HCT116 (cell line): ENCODE results near the gene IFIT3. TPM values are rescaled to one million over a fixed set of nuclear protein-coding genes. Genes with fewer than 3 reads are reported as not detected.

Source experiments
- ATAC-seq: fragments of 200-7000 bp; cut with Tn5 transposase; 2 replicates; pipeline ENCODE4 v1.9.1; 2020; ENCODE audit warnings: mild to moderate bottlenecking, moderate library complexity
- BruUV-seq: library from RNA; stranded (reverse); fragments of 400-500 nt; replicated peaks from 2 replicates; lab custom pipeline; 2021; lab: Mats Ljungman, UMichigan
- CTCF ChIA-PET: fragments of 300-600 bp; sonication (Branson Sonifier 250); formaldehyde crosslinking; loops from one replicate; lab custom pipeline; 2021; ENCODE audit warnings: antibody characterized with exemption; lab: Charles Lee
- POLR2A ChIA-PET: fragments of 300-600, 350-600 bp; sonication (Branson Sonifier 250); formaldehyde crosslinking; loops from one replicate; lab custom pipeline; 2021; ENCODE audit warnings: antibody characterized with exemption; lab: Charles Lee
- RAD21 ChIA-PET, 2 experiments: fragments of 300-600 bp; sonication (Branson Sonifier 250); formaldehyde crosslinking; loops; one replicate each; lab custom pipeline; 2023; ENCODE audit warnings: low total read pairs in 2 of 2; ENCODE audit not compliant: uncharacterized antibody in 2 of 2, unreplicated experiment in 2 of 2, low non-redundant PET in 1 of 2; lab: Charles Lee
- DNase-seq: peaks from one replicate; pipeline ENCODE4 v3.0.0-alpha.2; 2010; ENCODE audit warnings: low read depth, low spot score
- H2AFZ ChIP-seq: fragments of 200-600 bp; shearing (Covaris generic), sonication (generic); 2 replicates; pipeline ENCODE4 v1.6.1; 2017; ENCODE audit warnings: low read depth, mixed run types, mixed read lengths, antibody characterized with exemption, low read length; ENCODE audit not compliant: poor library complexity, severe bottlenecking
- H3K27ac ChIP-seq: 2 replicates; pipeline ENCODE4 v1.5.1; 2012; ENCODE audit warnings: low read depth, low read length
- H3K27me3 ChIP-seq: fragments of 200-600 bp; sonication (generic); 2 replicates; pipeline ENCODE4 v1.6.1; 2016; ENCODE audit warnings: mixed run types, low read length, mixed read lengths; ENCODE audit not compliant: insufficient read depth
- H3K36me3 ChIP-seq, 2 experiments: fragments of 200-500 bp in 1 of 2; fragments of 200-600 bp in 1 of 2; sonication (Bioruptor generic) in 1 of 2; sonication (generic) in 1 of 2; 2 replicates each; pipeline versions ENCODE4 v1.5.1 to v1.6.1; 2014 to 2016; ENCODE audit warnings: low read length in 2 of 2, inconsistent platforms in 1 of 2, mixed read lengths in 1 of 2, mixed run types in 1 of 2; ENCODE audit not compliant: insufficient read depth in 2 of 2, control insufficient read depth in 1 of 2
- H3K4me1 ChIP-seq, 2 experiments: fragments of 200-600 bp in 1 of 2; sonication (generic) in 1 of 2; 2 replicates each; pipeline versions ENCODE4 v1.5.1 to v1.6.1; 2012 to 2017; ENCODE audit warnings: low read length in 2 of 2, inconsistent platforms in 1 of 2, mild to moderate bottlenecking in 1 of 2, mixed read lengths in 1 of 2, mixed run types in 1 of 2, moderate library complexity in 1 of 2; ENCODE audit not compliant: insufficient read depth in 2 of 2, control insufficient read depth in 1 of 2
- H3K4me2 ChIP-seq: fragments of 200-600 bp; sonication (generic); 2 replicates; pipeline ENCODE4 v1.6.1; 2017; ENCODE audit warnings: mixed run types, low read length, mixed read lengths
- H3K4me3 ChIP-seq, 2 experiments: fragments of 200-600 bp in 1 of 2; sonication (generic) in 1 of 2; replicated peaks in 1 of 2; 2 replicates each; pipeline ENCODE4 v1.5.1; 2011 to 2016; ENCODE audit warnings: low read length in 2 of 2, control low read depth in 1 of 2, low read depth in 1 of 2, mild to moderate bottlenecking in 1 of 2, mixed read lengths in 1 of 2, mixed run types in 1 of 2
- H3K79me2 ChIP-seq: fragments of 200-600 bp; sonication (generic); 2 replicates; pipeline ENCODE4 v1.6.1; 2017; ENCODE audit warnings: mild to moderate bottlenecking, mixed run types, low read length, moderate library complexity, mixed read lengths; ENCODE audit not compliant: insufficient read depth
- H3K9ac ChIP-seq: fragments of 200-600 bp; sonication (generic); 2 replicates; pipeline ENCODE4 v1.6.1; 2016; ENCODE audit warnings: low read length, mixed read lengths
- H3K9me2 ChIP-seq: fragments of 200-600 bp; sonication (generic), shearing (Covaris generic); 2 replicates; pipeline ENCODE4 v1.6.1; 2017; ENCODE audit warnings: mixed run types, mild to moderate bottlenecking, moderate library complexity; ENCODE audit not compliant: insufficient read depth
- H3K9me3 ChIP-seq, 2 experiments: fragments of 200-500 bp in 1 of 2; fragments of 200-600 bp in 1 of 2; sonication (Bioruptor generic) in 1 of 2; sonication (generic) in 1 of 2; 2 replicates each; pipeline ENCODE4 v1.6.1; 2014 to 2017; ENCODE audit warnings: low read length in 2 of 2, mixed read lengths in 2 of 2, inconsistent platforms in 1 of 2, low read depth in 1 of 2, mild to moderate bottlenecking in 1 of 2, mixed run types in 1 of 2, moderate library complexity in 1 of 2; ENCODE audit not compliant: control insufficient read depth in 1 of 2, insufficient read depth in 1 of 2
- H4K20me1 ChIP-seq: fragments of 200-600 bp; sonication (generic), shearing (Covaris generic); 2 replicates; pipeline ENCODE4 v1.6.1; 2017; ENCODE audit warnings: mixed run types, mild to moderate bottlenecking, moderate library complexity; ENCODE audit not compliant: insufficient read depth
- CBX3 ChIP-seq: IDR thresholded peaks from 2 replicates; pipeline ENCODE4 v1.6.1; 2012; ENCODE audit warnings: low read depth
- CEBPB ChIP-seq: IDR thresholded peaks from 2 replicates; pipeline ENCODE4 v1.6.1; 2012; ENCODE audit warnings: low read depth
- ELF1 ChIP-seq: IDR thresholded peaks from 2 replicates; pipeline ENCODE4 v1.6.1; 2012; ENCODE audit warnings: low read depth, borderline replicate concordance
- EZH2phosphoT487 ChIP-seq: fragments of 200-600 bp; IDR thresholded peaks from 2 replicates; pipeline ENCODE4 v1.6.1; 2018; ENCODE audit warnings: antibody characterized with exemption, borderline replicate concordance
- FOSL1 ChIP-seq: IDR thresholded peaks from 2 replicates; pipeline ENCODE4 v1.6.1; 2012; ENCODE audit warnings: low read depth
- JUND ChIP-seq: IDR thresholded peaks from 2 replicates; pipeline ENCODE4 v1.6.1; 2012
- POLR2A ChIP-seq: IDR thresholded peaks from 2 replicates; pipeline ENCODE4 v1.7.0; 2011; ENCODE audit warnings: borderline replicate concordance; ENCODE audit not compliant: insufficient read depth, insufficient read length; ENCODE audit errors: extremely low read depth
- POLR2AphosphoS5 ChIP-seq: IDR thresholded peaks from 2 replicates; pipeline ENCODE4 v1.6.1; 2011; ENCODE audit warnings: mild to moderate bottlenecking, low read depth, low read length, moderate library complexity
- RAD21 ChIP-seq: IDR thresholded peaks from 2 replicates; pipeline ENCODE4 v1.6.1; 2012; ENCODE audit warnings: low read depth, mild to moderate bottlenecking
- SP1 ChIP-seq: IDR thresholded peaks from 2 replicates; pipeline ENCODE4 v1.6.1; 2012; ENCODE audit warnings: low read depth
- SRF ChIP-seq: IDR thresholded peaks from 2 replicates; pipeline ENCODE4 v1.6.1; 2012; ENCODE audit warnings: low read depth
- TCF7L2 ChIP-seq: IDR thresholded peaks from 2 replicates; pipeline ENCODE4 v1.7.0; 2011; ENCODE audit warnings: borderline replicate concordance, inconsistent platforms; ENCODE audit not compliant: insufficient read depth, insufficient read length; ENCODE audit errors: extremely low read depth
- YY1 ChIP-seq: IDR thresholded peaks from 2 replicates; pipeline ENCODE4 v1.6.1; 2011; ENCODE audit warnings: low read length, low read depth, moderate library complexity, mild to moderate bottlenecking; ENCODE audit not compliant: insufficient replicate concordance; ENCODE audit errors: extremely low read depth
- ZFX ChIP-seq: fragments of 450-650 bp; IDR thresholded peaks from 2 replicates; pipeline ENCODE4 v1.6.1; 2017
- intact Hi-C: fragments of 100-400 bp; cut with micrococcal nuclease; formaldehyde crosslinking; loops from 2 replicates; pipeline ENCODE4 v1.10.0; 2022
- total RNA-seq: library from RNA; stranded (reverse); gene quantifications from one replicate; pipeline ENCODE4 v1.2.1, GENCODE V29; 2021; ENCODE audit not compliant: unreplicated experiment
- TF ChIP-seq, protein P1 (sequence below): IDR thresholded peaks from 2 replicates; pipeline ENCODE4 v1.6.1; 2011; ENCODE audit warnings: mild to moderate bottlenecking, low read length, moderate library complexity; ENCODE audit not compliant: insufficient replicate concordance; ENCODE audit errors: extremely low read depth
- TF ChIP-seq, protein P2 (sequence below): IDR thresholded peaks from 2 replicates; pipeline ENCODE4 v1.6.1; 2012; ENCODE audit warnings: low read depth
- TF ChIP-seq, protein P3 (sequence below), 3 experiments: fragments of 200-600 bp in 1 of 3; sonication (generic) in 1 of 3; IDR thresholded peaks in 2 of 3; conservative IDR thresholded peaks in 1 of 3; 2 replicates each; pipeline ENCODE4 v1.5.1; 2012 to 2017; ENCODE audit warnings: low read depth in 2 of 3, low read length in 2 of 3, antibody characterized with exemption in 1 of 3, borderline replicate concordance in 1 of 3, control low read depth in 1 of 3, mild to moderate bottlenecking in 1 of 3, mixed read lengths in 1 of 3, mixed run types in 1 of 3, moderate library complexity in 1 of 3; ENCODE audit not compliant: insufficient read depth in 1 of 3
- TF ChIP-seq, protein P4 (sequence below): IDR thresholded peaks from 2 replicates; pipeline ENCODE4 v1.6.1; 2012

IFIT3 gene
- total RNA-seq, 1 experiment from 2014 or later: 1.1 TPM

DNA sequence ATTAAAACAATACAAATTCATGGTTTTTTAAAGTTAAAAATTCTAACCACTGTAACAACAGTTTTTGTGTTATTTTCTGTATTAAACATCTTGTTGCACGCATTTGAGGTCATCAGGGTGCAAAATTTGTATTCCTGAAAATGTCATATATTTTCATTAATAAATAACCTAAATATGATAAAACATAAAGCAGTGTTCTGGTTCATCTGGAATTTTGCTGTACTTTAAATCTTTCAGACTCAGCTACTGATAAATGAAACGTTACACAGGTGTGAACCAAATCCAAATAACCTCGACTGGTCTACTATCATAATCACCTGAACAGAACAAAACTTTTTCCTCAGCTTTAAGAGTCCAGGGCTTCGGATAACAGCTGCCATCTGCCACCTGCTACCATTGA lies 19.1 kb upstream of the IFIT3 start (continued):
- TF ChIP-seq, protein P1, sequence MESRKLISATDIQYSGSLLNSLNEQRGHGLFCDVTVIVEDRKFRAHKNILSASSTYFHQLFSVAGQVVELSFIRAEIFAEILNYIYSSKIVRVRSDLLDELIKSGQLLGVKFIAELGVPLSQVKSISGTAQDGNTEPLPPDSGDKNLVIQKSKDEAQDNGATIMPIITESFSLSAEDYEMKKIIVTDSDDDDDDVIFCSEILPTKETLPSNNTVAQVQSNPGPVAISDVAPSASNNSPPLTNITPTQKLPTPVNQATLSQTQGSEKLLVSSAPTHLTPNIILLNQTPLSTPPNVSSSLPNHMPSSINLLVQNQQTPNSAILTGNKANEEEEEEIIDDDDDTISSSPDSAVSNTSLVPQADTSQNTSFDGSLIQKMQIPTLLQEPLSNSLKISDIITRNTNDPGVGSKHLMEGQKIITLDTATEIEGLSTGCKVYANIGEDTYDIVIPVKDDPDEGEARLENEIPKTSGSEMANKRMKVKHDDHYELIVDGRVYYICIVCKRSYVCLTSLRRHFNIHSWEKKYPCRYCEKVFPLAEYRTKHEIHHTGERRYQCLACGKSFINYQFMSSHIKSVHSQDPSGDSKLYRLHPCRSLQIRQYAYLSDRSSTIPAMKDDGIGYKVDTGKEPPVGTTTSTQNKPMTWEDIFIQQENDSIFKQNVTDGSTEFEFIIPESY: no peak
- no peak for TF ChIP-seq POLR2A

DNA sequence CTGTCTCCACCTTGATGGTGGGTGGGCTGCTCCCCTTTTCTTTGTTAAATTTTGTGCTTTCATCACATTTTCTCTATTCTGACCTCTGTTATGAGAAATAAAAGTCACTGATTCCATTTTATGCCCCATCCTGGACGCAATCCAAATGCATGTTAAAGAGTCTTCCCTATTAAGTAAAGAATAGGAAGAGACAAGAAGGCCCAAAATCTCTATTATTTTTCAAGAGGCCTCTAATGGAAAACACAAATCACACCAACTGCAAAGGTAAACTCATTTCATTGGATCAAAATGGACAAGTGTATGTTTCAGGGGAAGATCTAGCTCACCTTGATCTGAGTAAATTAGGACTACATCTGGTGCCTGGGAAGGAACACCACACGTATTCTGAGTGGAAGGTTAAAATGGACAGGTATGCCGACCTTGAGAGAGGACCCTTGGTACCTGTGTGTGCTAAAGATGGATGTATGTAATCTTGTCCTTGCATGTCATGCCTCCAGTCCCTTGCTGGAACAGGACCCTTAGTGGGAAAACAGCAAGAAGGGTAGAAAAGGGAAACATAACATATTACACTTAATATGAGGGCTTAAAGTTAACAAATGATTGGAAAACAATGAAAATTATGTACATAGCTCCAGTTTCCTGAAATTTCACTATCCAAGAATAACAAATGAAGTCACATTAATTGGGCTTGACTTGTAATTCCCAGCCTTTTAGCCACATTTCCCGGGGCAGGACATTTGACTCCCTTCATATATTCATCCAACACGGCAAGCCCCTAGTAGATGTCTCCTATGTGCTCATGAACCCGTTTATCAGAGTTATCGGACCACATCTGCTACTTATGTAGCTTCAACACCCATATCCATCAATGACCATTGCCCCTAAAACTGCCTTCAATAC lies 18.4 kb upstream of the IFIT3 start:
- no peak overlapping the region for H3K4me2 ChIP-seq
- CTCF ChIA-PET: no interaction called here
- no peaks in the 10 kb centered on the region for H4K20me1 ChIP-seq
- no peaks in the 10 kb centered on the region for H3K9me2 ChIP-seq
- no peaks in the 10 kb centered on the region for H3K36me3 ChIP-seq
- ATAC-seq (no peak), DNase-seq (no peak)
- RAD21 ChIA-PET: no interaction called here
- no peak overlapping the region for H3K4me3 ChIP-seq
- no peak overlapping the region for H2AFZ ChIP-seq
- H3K79me2 ChIP-seq: no peaks in the 10 kb centered on the region
- H3K27ac ChIP-seq: no peak overlapping the region
- no TSS peak for BruUV-seq
- H3K4me1 ChIP-seq: no peaks in the 10 kb centered on the region
- H3K9ac ChIP-seq: no peak overlapping the region
- H3K27me3 ChIP-seq: no peaks in the 10 kb centered on the region
- intact Hi-C loops: no loop called here
- no peaks in the 10 kb centered on the region for H3K9me3 ChIP-seq
- POLR2A ChIA-PET: no interaction called here
- TF ChIP-seq SP1 (no peak), TCF7L2 (no peak), YY1 (no peak), SRF (no peak), JUND (no peak), CEBPB (no peak), RAD21 (no peak), POLR2AphosphoS5 (no peak), FOSL1 (no peak), ZFX (no peak), ELF1 (no peak), EZH2phosphoT487 (no peak), POLR2A (no peak), CBX3 (no peak)
- TF ChIP-seq, protein P2, sequence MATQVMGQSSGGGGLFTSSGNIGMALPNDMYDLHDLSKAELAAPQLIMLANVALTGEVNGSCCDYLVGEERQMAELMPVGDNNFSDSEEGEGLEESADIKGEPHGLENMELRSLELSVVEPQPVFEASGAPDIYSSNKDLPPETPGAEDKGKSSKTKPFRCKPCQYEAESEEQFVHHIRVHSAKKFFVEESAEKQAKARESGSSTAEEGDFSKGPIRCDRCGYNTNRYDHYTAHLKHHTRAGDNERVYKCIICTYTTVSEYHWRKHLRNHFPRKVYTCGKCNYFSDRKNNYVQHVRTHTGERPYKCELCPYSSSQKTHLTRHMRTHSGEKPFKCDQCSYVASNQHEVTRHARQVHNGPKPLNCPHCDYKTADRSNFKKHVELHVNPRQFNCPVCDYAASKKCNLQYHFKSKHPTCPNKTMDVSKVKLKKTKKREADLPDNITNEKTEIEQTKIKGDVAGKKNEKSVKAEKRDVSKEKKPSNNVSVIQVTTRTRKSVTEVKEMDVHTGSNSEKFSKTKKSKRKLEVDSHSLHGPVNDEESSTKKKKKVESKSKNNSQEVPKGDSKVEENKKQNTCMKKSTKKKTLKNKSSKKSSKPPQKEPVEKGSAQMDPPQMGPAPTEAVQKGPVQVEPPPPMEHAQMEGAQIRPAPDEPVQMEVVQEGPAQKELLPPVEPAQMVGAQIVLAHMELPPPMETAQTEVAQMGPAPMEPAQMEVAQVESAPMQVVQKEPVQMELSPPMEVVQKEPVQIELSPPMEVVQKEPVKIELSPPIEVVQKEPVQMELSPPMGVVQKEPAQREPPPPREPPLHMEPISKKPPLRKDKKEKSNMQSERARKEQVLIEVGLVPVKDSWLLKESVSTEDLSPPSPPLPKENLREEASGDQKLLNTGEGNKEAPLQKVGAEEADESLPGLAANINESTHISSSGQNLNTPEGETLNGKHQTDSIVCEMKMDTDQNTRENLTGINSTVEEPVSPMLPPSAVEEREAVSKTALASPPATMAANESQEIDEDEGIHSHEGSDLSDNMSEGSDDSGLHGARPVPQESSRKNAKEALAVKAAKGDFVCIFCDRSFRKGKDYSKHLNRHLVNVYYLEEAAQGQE: no peak
- TF ChIP-seq, protein P3, sequence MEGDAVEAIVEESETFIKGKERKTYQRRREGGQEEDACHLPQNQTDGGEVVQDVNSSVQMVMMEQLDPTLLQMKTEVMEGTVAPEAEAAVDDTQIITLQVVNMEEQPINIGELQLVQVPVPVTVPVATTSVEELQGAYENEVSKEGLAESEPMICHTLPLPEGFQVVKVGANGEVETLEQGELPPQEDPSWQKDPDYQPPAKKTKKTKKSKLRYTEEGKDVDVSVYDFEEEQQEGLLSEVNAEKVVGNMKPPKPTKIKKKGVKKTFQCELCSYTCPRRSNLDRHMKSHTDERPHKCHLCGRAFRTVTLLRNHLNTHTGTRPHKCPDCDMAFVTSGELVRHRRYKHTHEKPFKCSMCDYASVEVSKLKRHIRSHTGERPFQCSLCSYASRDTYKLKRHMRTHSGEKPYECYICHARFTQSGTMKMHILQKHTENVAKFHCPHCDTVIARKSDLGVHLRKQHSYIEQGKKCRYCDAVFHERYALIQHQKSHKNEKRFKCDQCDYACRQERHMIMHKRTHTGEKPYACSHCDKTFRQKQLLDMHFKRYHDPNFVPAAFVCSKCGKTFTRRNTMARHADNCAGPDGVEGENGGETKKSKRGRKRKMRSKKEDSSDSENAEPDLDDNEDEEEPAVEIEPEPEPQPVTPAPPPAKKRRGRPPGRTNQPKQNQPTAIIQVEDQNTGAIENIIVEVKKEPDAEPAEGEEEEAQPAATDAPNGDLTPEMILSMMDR (IDR thresholded peaks at IDR 0.05 in 2 of 3, conservative IDR thresholded peaks at IDR 0.05 in 1 of 3; ENCODE audit: borderline replicate concordance in 1 of 3, insufficient read depth in 1 of 3, low read depth in 2 of 3, low read length in 2 of 3): no peak
- TF ChIP-seq, protein P4, sequence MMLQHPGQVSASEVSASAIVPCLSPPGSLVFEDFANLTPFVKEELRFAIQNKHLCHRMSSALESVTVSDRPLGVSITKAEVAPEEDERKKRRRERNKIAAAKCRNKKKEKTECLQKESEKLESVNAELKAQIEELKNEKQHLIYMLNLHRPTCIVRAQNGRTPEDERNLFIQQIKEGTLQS: no peak
